K562 (cell line): ENCODE results near the gene SMG1. TPM values are rescaled to one million over a fixed set of nuclear protein-coding genes. Genes with fewer than 3 reads are reported as not detected.
"Not testable (repeated sequence)": the region's sequence is repeated elsewhere in the genome, so short reads cannot be mapped to it uniquely, and the experiment has no call there.

Experiments used
- ATAC-seq: fragments of 200-7000 bp; cut with Tn5 transposase; 3 replicates; pipeline ENCODE4 v1.9.1; 2020; ENCODE audit warnings: moderate library complexity
- BruUV-seq: library from RNA; stranded (reverse); fragments of 400-500 nt; replicated peaks from 2 replicates; lab custom pipeline; 2021; lab: Mats Ljungman, UMichigan
- CTCF ChIA-PET: fragments of 300-600 bp; formaldehyde crosslinking; extraction: SDS; loops from one replicate; lab custom pipeline; 2021; ENCODE audit warnings: low intra/inter-chr PET ratio; lab: Yijun Ruan, JAX
- POLR2A ChIA-PET: fragments of 300-600, 350-650 bp; sonication (Branson Sonifier 250); formaldehyde crosslinking; extraction: SDS; loops from one replicate; lab custom pipeline; 2021; ENCODE audit warnings: antibody characterized with exemption, inconsistent platforms; lab: Yijun Ruan, JAX
- DNase-seq, 4 experiments: peaks; one replicate each; pipeline versions ENCODE4 v3.0.0 to v3.0.0-alpha.2; 2011 to 2018; ENCODE audit warnings: low spot score in 3 of 4, mixed read lengths in 3 of 4; ENCODE audit errors: extremely low read depth in 1 of 4
- FAIRE-seq: peaks from 2 replicates; lab custom pipeline; 2011; peaks lifted over from hg19 to GRCh38; lab: Jason Lieb, UNC
- H2AFZ ChIP-seq: 2 replicates; pipeline ENCODE4 v1.6.0; 2011; ENCODE audit warnings: low read depth, low read length, control low read depth, inconsistent platforms
- H3K27ac ChIP-seq: fragments of 200-600 bp; 3 replicates; pipeline ENCODE4 v1.8.0; 2011; ENCODE audit warnings: low read depth, mild to moderate bottlenecking, control low read depth, inconsistent platforms, low read length, moderate library complexity, mixed read lengths; ENCODE audit errors: extremely low read depth
- H3K27me3 ChIP-seq, 2 experiments: fragments of 300-600 bp in 1 of 2; 2 replicates in 1 of 2; 3 replicates in 1 of 2; pipeline versions ENCODE4 v1.6.0 to v1.8.0; 2011; ENCODE audit warnings: inconsistent platforms in 2 of 2, low read length in 2 of 2, mild to moderate bottlenecking in 1 of 2, mixed read lengths in 1 of 2, moderate library complexity in 1 of 2; ENCODE audit not compliant: control insufficient read depth in 2 of 2, insufficient read depth in 2 of 2
- H3K36me3 ChIP-seq: fragments of 300-600 bp; 3 replicates; pipeline ENCODE4 v1.8.0; 2011; ENCODE audit warnings: mild to moderate bottlenecking, low read length, inconsistent platforms; ENCODE audit not compliant: control insufficient read depth, insufficient read depth
- H3K4me1 ChIP-seq, 2 experiments: fragments of 200-600 bp in 1 of 2; replicated peaks in 1 of 2; 2 replicates in 1 of 2; 3 replicates in 1 of 2; pipeline versions ENCODE4 v1.5.1 to v1.8.0; 2011; ENCODE audit warnings: inconsistent platforms in 2 of 2, low read length in 2 of 2, mild to moderate bottlenecking in 1 of 2, mixed read lengths in 1 of 2, moderate library complexity in 1 of 2; ENCODE audit not compliant: control insufficient read depth in 2 of 2, insufficient read depth in 2 of 2
- H3K4me2 ChIP-seq: 2 replicates; pipeline ENCODE4 v1.6.1; 2011; ENCODE audit warnings: low read length, control low read depth, inconsistent platforms, mixed read lengths; ENCODE audit not compliant: insufficient read depth
- H3K4me3 ChIP-seq: fragments of 200-600 bp; sonication (generic), shearing (Covaris generic); 2 replicates; pipeline ENCODE4 v1.5.1; 2016; ENCODE audit warnings: control low read depth, inconsistent platforms
- H3K79me2 ChIP-seq: fragments of 200-600 bp; 3 replicates; pipeline ENCODE4 v1.8.0; 2011; ENCODE audit warnings: low read length, inconsistent platforms; ENCODE audit not compliant: control insufficient read depth, insufficient read depth
- H3K9ac ChIP-seq, 2 experiments: 2 replicates each; pipeline versions ENCODE4 v1.6.0 to v1.6.1; 2011; ENCODE audit warnings: low read depth in 2 of 2, low read length in 2 of 2, control low read depth in 1 of 2, inconsistent platforms in 1 of 2, mild to moderate bottlenecking in 1 of 2, mixed read lengths in 1 of 2; ENCODE audit not compliant: insufficient read depth in 1 of 2
- H3K9me1 ChIP-seq: one replicate; pipeline ENCODE4 v1.6.0; 2011; ENCODE audit warnings: inconsistent platforms, mild to moderate bottlenecking, low read length, moderate library complexity; ENCODE audit not compliant: control insufficient read depth, insufficient read depth
- H3K9me3 ChIP-seq: replicated peaks from 2 replicates; pipeline ENCODE4 v1.5.1; 2011; ENCODE audit warnings: low read depth, low read length, inconsistent platforms; ENCODE audit not compliant: control insufficient read depth, insufficient read depth
- H4K20me1 ChIP-seq: replicated peaks from 2 replicates; pipeline ENCODE4 v1.6.1; 2011; ENCODE audit warnings: low read length, inconsistent platforms, mixed read lengths; ENCODE audit not compliant: control insufficient read depth, insufficient read depth
- WGBS: fragments of 100-300 bp; shearing (Covaris generic); methylation state at CpG from one replicate; pipeline ENCODE4 v1.1.6; 2016; ENCODE audit warnings: low coverage, mixed read lengths; ENCODE audit not compliant: insufficient coverage; ENCODE audit errors: missing lambda C conversion rate; 5-methylcytosine and 5-hydroxymethylcytosine counted together
- in situ Hi-C: fragments of 300-500 bp; cut with MboI; formaldehyde crosslinking; loops from 4 replicates; pipeline ENCODE4 v1.15.0; 2018; ENCODE audit warnings: inconsistent platforms, mixed read lengths
- intact Hi-C: fragments of 100-400 bp; cut with micrococcal nuclease; formaldehyde crosslinking; loops from 2 replicates; pipeline ENCODE4 v1.14.2; 2022
- polyA plus RNA-seq, 8 experiments: library from polyadenylated mRNA; depleted of rRNA in 4 of 8; stranded (reverse) in 5 of 8; unstranded in 3 of 8; fragments of >200 nt; fragmentation: Nextera tagmentation in 2 of 8; fragmentation: Illumina TruSeq in 1 of 8; extraction: Ambion mirVana in 2 of 8; extraction: Trizol in 1 of 8; gene quantifications; 2 replicates each; pipeline versions ENCODE4 v1.2.1 to v1.2.3, GENCODE V29; 2011 to 2014; ENCODE audit warnings: inconsistent platforms in 1 of 8, missing spikeins in 1 of 8
- total RNA-seq, 7 experiments: library from RNA; depleted of rRNA in 6 of 7; stranded (reverse); fragments of >200 nt in 6 of 7; fragmentation: Illumina TruSeq in 2 of 7; extraction: Trizol in 2 of 7; gene quantifications; 2 replicates each; pipeline versions ENCODE4 v1.2.1 to v1.2.3, GENCODE V29; 2011 to 2021; ENCODE audit warnings: low replicate concordance in 1 of 7

Gene SMG1
- total and polyA plus RNA-seq, 9 of the 15 experiments (the other 6 are each of a cell fraction or from before 2014, with no cell fraction given) = 3.4 to 54.8 (median 32.0) TPM

DNA sequence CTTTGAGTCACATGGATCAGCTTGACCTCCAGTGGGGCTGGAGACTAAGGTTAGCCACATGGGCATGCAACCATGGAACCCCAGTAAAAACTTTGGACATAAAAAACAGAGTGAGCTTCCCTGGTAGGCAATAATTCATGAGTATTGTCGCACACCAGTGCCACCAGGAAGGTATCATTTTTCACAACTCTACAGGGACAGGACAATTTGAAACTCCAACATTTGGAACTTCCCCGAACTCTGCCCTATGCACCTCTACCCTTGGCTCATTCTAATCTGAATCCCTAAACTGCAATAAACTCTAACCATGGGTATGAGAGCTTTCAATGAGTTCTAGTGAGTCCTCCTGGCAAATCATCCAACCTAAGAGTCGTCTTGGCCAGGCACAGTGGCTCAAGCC, 24.2 kb downstream of the SMG1 start:
- H3K9ac ChIP-seq, H3K27me3 ChIP-seq, POLR2A ChIA-PET, H3K27ac ChIP-seq, H3K4me2 ChIP-seq, H3K4me1 ChIP-seq, H2AFZ ChIP-seq, FAIRE-seq, H4K20me1 ChIP-seq, H3K9me1 ChIP-seq, H3K9me3 ChIP-seq, H3K36me3 ChIP-seq, BruUV-seq, in situ Hi-C loops, intact Hi-C loops, H3K4me3 ChIP-seq, CTCF ChIA-PET, ATAC-seq, DNase-seq: not testable (repeated sequence)
- peaks cover 51% of the 10 kb centered on the region for H3K79me2 ChIP-seq
- WGBS = 83% methylated on average over 3 of the region's 3 CpGs

DNA sequence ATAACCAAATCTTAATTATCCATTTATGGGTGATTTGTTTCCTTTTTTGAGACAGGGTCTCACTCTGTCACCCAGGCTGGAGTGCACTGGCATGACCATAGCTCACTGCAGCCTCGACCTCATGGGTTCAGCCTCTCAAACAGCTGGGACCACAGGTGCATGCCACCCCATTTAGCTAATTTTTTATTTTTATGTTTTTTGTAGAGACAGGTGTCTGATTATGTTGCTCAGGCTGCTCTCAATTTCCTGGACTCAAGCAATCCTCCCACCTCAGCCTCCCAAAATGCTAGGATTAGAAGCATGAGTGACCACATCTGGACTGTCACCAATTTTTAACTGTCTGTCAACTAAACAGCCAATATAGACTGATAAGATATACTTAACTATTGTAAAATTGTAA, 25.0 kb downstream of the SMG1 start:
- H3K9ac ChIP-seq, H3K4me1 ChIP-seq, H3K27ac ChIP-seq, FAIRE-seq, H2AFZ ChIP-seq, in situ Hi-C loops, BruUV-seq, DNase-seq, H3K4me2 ChIP-seq, ATAC-seq, H3K27me3 ChIP-seq, H3K9me3 ChIP-seq, H4K20me1 ChIP-seq, CTCF ChIA-PET, POLR2A ChIA-PET, H3K4me3 ChIP-seq, intact Hi-C loops, H3K9me1 ChIP-seq, H3K36me3 ChIP-seq: not testable (repeated sequence)
- peaks cover 45% of the 10 kb centered on the region for H3K79me2 ChIP-seq
- WGBS = 100% methylated on average over 1 of the region's 1 CpG

DNA sequence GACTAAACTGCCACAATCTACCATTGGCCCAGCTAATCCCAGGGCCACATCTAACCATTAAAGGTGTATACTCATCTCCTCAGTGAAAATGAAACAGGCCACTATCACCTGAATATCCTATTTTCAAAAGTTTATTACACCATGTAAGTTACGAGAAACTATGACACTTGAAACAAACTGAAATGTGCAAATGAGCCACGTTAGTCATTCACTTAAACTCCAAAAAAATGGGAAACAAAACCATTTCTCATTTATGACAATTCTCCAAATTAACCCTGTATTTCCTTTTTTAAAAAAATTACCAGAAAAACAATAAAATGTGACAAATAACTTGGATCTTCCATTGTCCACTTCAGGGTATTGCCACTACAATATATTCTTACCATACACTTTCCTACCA, 41.8 kb downstream of the SMG1 start:
- H3K4me2 ChIP-seq, H4K20me1 ChIP-seq, H3K4me3 ChIP-seq, H2AFZ ChIP-seq, H3K9ac ChIP-seq, DNase-seq, intact Hi-C loops, POLR2A ChIA-PET, in situ Hi-C loops, H3K9me1 ChIP-seq, H3K4me1 ChIP-seq, FAIRE-seq, H3K9me3 ChIP-seq, BruUV-seq, H3K27ac ChIP-seq, H3K27me3 ChIP-seq, CTCF ChIA-PET, ATAC-seq, H3K79me2 ChIP-seq: not testable (repeated sequence)
- H3K36me3 ChIP-seq = peaks cover 36% of the 10 kb centered on the region; the same call in 2 of the 3 replicates
- WGBS = 88% methylated on average over 2 of the region's 2 CpGs

DNA sequence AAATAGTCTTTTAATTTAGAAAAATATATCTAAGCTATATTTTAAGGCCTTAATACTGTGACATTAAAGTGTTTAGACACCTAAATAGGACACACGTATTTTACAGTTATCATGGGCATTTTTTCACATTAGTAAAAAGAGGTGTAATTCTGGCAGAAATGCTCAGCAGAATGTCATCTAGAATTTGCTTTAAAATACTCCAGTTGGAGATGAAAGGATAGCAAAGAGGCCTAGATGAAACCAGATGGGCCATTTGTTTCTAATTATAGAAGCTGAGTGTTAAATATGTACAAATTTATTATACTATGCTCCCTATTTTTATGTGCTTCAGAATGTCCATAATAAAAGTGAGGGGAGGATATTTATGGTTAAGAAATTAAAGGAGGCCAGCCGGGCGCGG, 48.5 kb downstream of the SMG1 start:
- H3K9ac ChIP-seq, intact Hi-C loops, H3K79me2 ChIP-seq, H4K20me1 ChIP-seq, BruUV-seq, H3K4me3 ChIP-seq, DNase-seq, FAIRE-seq, in situ Hi-C loops, CTCF ChIA-PET, H3K27ac ChIP-seq, H3K4me1 ChIP-seq, H3K9me3 ChIP-seq, H2AFZ ChIP-seq, ATAC-seq, H3K9me1 ChIP-seq, POLR2A ChIA-PET, H3K4me2 ChIP-seq, H3K27me3 ChIP-seq: not testable (repeated sequence)
- peaks cover 36% of the 10 kb centered on the region; the same call in 2 of the 3 replicates for H3K36me3 ChIP-seq
- 87% methylated on average over 4 of the region's 4 CpGs for WGBS
